ENCODE results near the gene TDP2.

Gene TDP2

DNA sequence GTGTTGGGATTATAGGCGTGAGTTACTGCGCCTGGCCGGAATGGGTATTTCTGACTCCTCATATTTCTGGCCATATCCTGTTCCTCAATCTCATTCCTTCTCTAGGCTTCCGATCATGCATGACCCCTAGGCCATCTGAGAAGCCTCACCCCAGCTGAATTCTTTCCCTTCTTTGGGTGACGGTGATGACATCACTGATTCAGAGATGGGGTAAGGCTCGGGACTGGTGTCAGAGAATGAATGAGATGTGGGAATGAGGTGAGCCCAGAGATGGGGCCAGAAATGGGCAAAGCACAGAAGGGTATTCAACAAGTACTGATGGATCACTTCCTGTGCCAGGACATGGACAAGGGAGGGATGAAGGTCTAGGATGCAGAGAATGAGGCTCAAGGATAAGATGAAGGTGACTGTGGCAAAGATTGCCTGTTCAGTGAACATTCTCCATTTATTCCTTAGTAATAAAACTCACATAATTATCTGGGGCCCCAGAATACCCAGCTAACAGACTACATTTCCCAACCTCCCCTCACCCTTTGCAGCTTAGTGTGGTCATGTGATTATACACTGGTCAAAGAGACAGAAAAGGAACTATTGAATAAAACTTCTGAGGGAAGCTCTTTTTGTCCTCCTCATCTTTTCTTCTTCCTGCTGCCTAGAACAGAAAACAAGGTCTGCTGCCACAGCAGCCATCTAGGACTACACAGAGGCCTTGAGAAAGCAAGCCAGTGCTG lies 60.3 kb downstream of the TDP2 start:
- DNase-seq (ENCODE audit: low spot score) (no peak), FAIRE-seq (no peak)

DNA sequence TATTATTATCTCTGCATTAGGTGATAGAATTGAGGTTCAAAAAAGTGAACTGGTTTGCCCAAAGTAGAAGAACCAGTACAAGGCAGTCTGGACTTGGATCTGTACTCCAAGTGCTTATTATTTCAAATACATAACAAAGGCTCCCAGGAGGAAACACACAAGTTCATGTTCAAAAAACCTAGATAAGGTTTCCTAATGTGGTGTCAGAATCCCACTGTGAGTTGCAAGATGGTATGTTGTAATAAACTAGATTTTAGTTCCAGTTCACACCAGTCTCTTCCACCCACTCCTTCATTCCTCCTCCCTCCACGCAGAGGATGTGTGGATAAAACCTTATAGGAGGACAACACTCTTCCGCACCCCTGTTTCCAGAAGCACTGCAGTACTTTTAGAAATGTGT lies 63.5 kb downstream of the TDP2 start:
- no peak for DNase-seq (ENCODE audit: low spot score)
- no peak for FAIRE-seq

DNA sequence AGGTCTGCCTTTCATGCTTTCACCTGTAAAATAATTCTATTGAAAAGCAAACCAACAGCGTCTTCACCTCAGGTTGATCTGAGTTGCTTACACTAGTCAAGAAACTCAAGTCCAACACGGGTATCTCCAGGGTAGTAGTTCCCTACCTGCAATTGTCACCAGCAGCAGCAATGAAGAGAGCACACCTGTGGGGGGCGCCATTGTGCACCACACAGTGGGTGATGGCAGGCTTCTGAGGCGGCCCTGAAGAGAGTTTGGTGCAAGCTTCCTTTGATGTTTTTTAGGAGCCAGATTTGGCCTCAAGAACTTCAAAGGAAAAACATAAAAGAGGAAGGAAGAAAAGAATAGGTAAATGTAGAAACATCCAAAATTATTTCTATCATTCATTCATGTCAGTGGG lies 65.8 kb downstream of the TDP2 start:
- DNase-seq (ENCODE audit: low spot score) (no peak), FAIRE-seq (no peak)
